GM23338 (cell line): ENCODE measurements around the gene GPHN. TPM values are rescaled to one million over a fixed set of nuclear protein-coding genes. Genes with fewer than 3 reads are reported as not detected.

Source experiments
- ATAC-seq: fragments of 200-7000 bp; cut with Tn5 transposase; 3 replicates; pipeline ENCODE4 v1.9.1; 2020
- DNase-seq: peaks from one replicate; pipeline ENCODE4 v3.0.0-alpha.2; 2015; ENCODE audit warnings: low spot score
- H2AFZ ChIP-seq: fragments of 200-600 bp; sonication (generic); 2 replicates; pipeline ENCODE4 v1.8.0; 2016; ENCODE audit warnings: antibody characterized with exemption, mild to moderate bottlenecking, moderate library complexity
- H3F3A ChIP-seq: fragments of 200-600 bp; sonication (generic); replicated peaks from 2 replicates; pipeline ENCODE4 v1.8.0; 2017; ENCODE audit warnings: antibody characterized with exemption, mixed run types, low read depth
- H3K27ac ChIP-seq: fragments of 200-600 bp; sonication (generic); 2 replicates; pipeline ENCODE4 v1.6.1; 2016; ENCODE audit warnings: low read depth
- H3K27me3 ChIP-seq: fragments of 200-600 bp; sonication (generic); 2 replicates; pipeline ENCODE4 v1.8.0; 2016; ENCODE audit warnings: mild to moderate bottlenecking, mixed run types, moderate library complexity; ENCODE audit not compliant: insufficient read depth
- H3K36me3 ChIP-seq: fragments of 200-600 bp; sonication (generic); 2 replicates; pipeline ENCODE4 v1.8.0; 2016; ENCODE audit warnings: mild to moderate bottlenecking; ENCODE audit not compliant: insufficient read depth
- H3K4me1 ChIP-seq: fragments of 200-600 bp; sonication (generic); 2 replicates; pipeline ENCODE4 v1.8.0; 2016; ENCODE audit warnings: mild to moderate bottlenecking, moderate library complexity; ENCODE audit not compliant: insufficient read depth
- H3K4me2 ChIP-seq: fragments of 200-600 bp; sonication (generic); 2 replicates; pipeline ENCODE4 v1.7.1; 2017; ENCODE audit warnings: mixed run types
- H3K4me3 ChIP-seq: fragments of 200-600 bp; sonication (generic); 2 replicates; pipeline ENCODE4 v1.6.1; 2016; ENCODE audit warnings: mixed run types
- H3K79me2 ChIP-seq: fragments of 200-600 bp; sonication (generic); replicated peaks from 2 replicates; pipeline ENCODE4 v1.8.0; 2017; ENCODE audit warnings: mild to moderate bottlenecking; ENCODE audit not compliant: insufficient read depth
- H3K9me2 ChIP-seq: fragments of 200-600 bp; sonication (generic); 2 replicates; pipeline ENCODE4 v1.8.0; 2017; ENCODE audit not compliant: insufficient read depth
- H4K20me1 ChIP-seq: fragments of 200-600 bp; sonication (generic); replicated peaks from 2 replicates; pipeline ENCODE4 v1.8.0; 2017; ENCODE audit warnings: mild to moderate bottlenecking; ENCODE audit not compliant: insufficient read depth
- H3K27ac Mint-ChIP-seq: 2 replicates; pipeline ENCODE4 v1.8.0; 2020; ENCODE audit warnings: inconsistent platforms, mild to moderate bottlenecking, moderate library complexity, mixed read lengths
- H3K27me3 Mint-ChIP-seq: 3 replicates; pipeline ENCODE4 v1.8.0; 2022; ENCODE audit warnings: low read depth, mild to moderate bottlenecking, moderate library complexity, mixed read lengths, inconsistent platforms; ENCODE audit not compliant: insufficient read depth, poor library complexity
- H3K36me3 Mint-ChIP-seq: 3 replicates; pipeline ENCODE4 v1.8.0; 2021; ENCODE audit warnings: low read depth, mild to moderate bottlenecking, inconsistent platforms, moderate library complexity, mixed read lengths
- H3K4me1 Mint-ChIP-seq: 3 replicates; pipeline ENCODE4 v1.8.0; 2020; ENCODE audit warnings: mild to moderate bottlenecking, inconsistent platforms, mixed read lengths
- H3K4me3 Mint-ChIP-seq: 3 replicates; pipeline ENCODE4 v1.8.0; 2021; ENCODE audit warnings: moderate library complexity, mild to moderate bottlenecking, inconsistent platforms, mixed read lengths
- H3K9me3 Mint-ChIP-seq: 3 replicates; pipeline ENCODE4 v1.8.0; 2020; ENCODE audit warnings: moderate library complexity, mild to moderate bottlenecking, inconsistent platforms, mixed read lengths
- CREB1 ChIP-seq: fragments of 250-450 bp; sonication (Bioruptor Pico); IDR thresholded peaks from 2 replicates; pipeline ENCODE4 v1.5.0; 2020; ENCODE audit warnings: low read depth, mild to moderate bottlenecking, moderate library complexity
- EZH2 ChIP-seq: fragments of 200-600 bp; sonication (generic); IDR thresholded peaks from one replicate; pipeline ENCODE4 v1.8.0; 2017; ENCODE audit warnings: antibody characterized with exemption, mild to moderate bottlenecking, low read depth; ENCODE audit not compliant: unreplicated experiment
- EZH2phosphoT487 ChIP-seq: fragments of 200-600 bp; sonication (generic); IDR thresholded peaks from one replicate; pipeline ENCODE4 v1.8.1; 2018; ENCODE audit warnings: antibody characterized with exemption; ENCODE audit not compliant: unreplicated experiment
- JUNB ChIP-seq: IDR thresholded peaks from one replicate; pipeline ENCODE4 v1.6.1; 2016; ENCODE audit warnings: antibody characterized with exemption; ENCODE audit not compliant: unreplicated experiment
- NANOG ChIP-seq: IDR thresholded peaks from 2 replicates; pipeline ENCODE4 v1.6.1; 2016; ENCODE audit warnings: antibody characterized with exemption, borderline replicate concordance
- POLR2AphosphoS5 ChIP-seq: IDR thresholded peaks from 2 replicates; pipeline ENCODE4 v1.6.1; 2016; ENCODE audit warnings: antibody characterized with exemption, low read depth
- STAT1 ChIP-seq: IDR thresholded peaks from one replicate; pipeline ENCODE4 v1.6.1; 2016; ENCODE audit warnings: antibody characterized with exemption; ENCODE audit not compliant: unreplicated experiment
- ZNF114 ChIP-seq: fragments of 250-450 bp; sonication (Bioruptor Pico); IDR thresholded peaks from 2 replicates; pipeline ENCODE4 v1.5.0; 2020; ENCODE audit warnings: mild to moderate bottlenecking, moderate library complexity
- ZNF331 ChIP-seq: fragments of 250-450 bp; sonication (Bioruptor Pico); IDR thresholded peaks from 2 replicates; pipeline ENCODE4 v1.5.0; 2020; ENCODE audit warnings: low read depth, mild to moderate bottlenecking, moderate library complexity
- polyA plus RNA-seq: library from polyadenylated mRNA; unstranded; fragments of >200 nt; fragmentation: Nextera tagmentation; extraction: Ambion mirVana; gene quantifications from 2 replicates; pipeline ENCODE4 v1.2.1, GENCODE V29; 2016
- total RNA-seq: library from RNA; depleted of rRNA; stranded (reverse); fragments of >200 nt; shearing (Covaris generic); gene quantifications from 2 replicates; pipeline ENCODE4 v1.2.3, GENCODE V29; 2014
- TF ChIP-seq, protein P1 (sequence below): IDR thresholded peaks from 2 replicates; pipeline ENCODE4 v1.6.1; 2016; ENCODE audit warnings: antibody characterized with exemption
- TF ChIP-seq, protein P2 (sequence below): fragments of 250-450 bp; sonication (Bioruptor Pico); IDR thresholded peaks from 2 replicates; pipeline ENCODE4 v1.5.0; 2020; ENCODE audit warnings: mild to moderate bottlenecking, moderate library complexity
- TF ChIP-seq, protein P3 (sequence below): IDR thresholded peaks from one replicate; pipeline ENCODE4 v1.6.1; 2018; ENCODE audit warnings: antibody characterized with exemption; ENCODE audit not compliant: unreplicated experiment
- TF ChIP-seq, protein P4 (sequence below), 2 experiments: fragments of 200-600 bp in 1 of 2; sonication (generic) in 1 of 2; conservative IDR thresholded peaks; 2 replicates each; pipeline versions ENCODE4 v1.5.1 to v1.6.1; 2016 to 2017; ENCODE audit warnings: antibody characterized with exemption in 2 of 2, low read depth in 2 of 2, mild to moderate bottlenecking in 2 of 2, moderate library complexity in 1 of 2

GPHN gene
- total and polyA plus RNA-seq, 2 experiments from 2014 or later = 17.6 to 20.6 TPM

DNA sequence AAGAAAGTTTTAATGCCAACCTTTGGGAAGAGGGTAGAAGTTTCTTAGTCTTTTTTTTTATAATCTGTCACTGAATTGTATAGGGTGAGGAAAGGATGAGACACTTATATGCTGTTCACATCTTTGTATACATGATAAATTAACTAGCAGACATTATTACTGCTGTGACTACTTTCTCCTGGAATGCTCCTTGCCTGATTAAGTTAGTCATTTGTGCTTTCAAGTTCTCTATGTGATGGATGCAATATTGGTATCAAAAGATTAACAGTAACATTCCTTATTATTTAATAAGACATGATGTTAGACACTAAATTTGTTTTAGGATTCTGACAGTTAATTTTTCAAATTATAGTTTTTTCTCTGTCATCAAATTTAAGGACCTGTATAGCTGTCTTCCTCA lies 457.9 kb downstream of the GPHN start:
- Histone ChIP-seq H3K79me2 (no peaks in the 10 kb centered on the region), H3K4me1 (no peaks in the 10 kb centered on the region), H4K20me1 (no peaks in the 10 kb centered on the region), H3F3A (no peaks in the 10 kb centered on the region), H2AFZ (no peak overlapping the region), H3K27ac (no peak overlapping the region), H3K27me3 (no peaks in the 10 kb centered on the region), H3K4me2 (no peak overlapping the region), H3K36me3 (no peaks in the 10 kb centered on the region), H3K9me2 (no peaks in the 10 kb centered on the region), H3K4me3 (no peak overlapping the region)
- ATAC-seq (no peak), DNase-seq (no peak)
- Mint-ChIP-seq H3K4me1 (no peaks in the 10 kb centered on the region), H3K9me3 (no peaks in the 10 kb centered on the region), H3K27me3 (no peaks in the 10 kb centered on the region), H3K4me3 (no peak overlapping the region), H3K36me3 (no peaks in the 10 kb centered on the region), H3K27ac (no peak overlapping the region)
- no peak for TF ChIP-seq ZNF114 (CRISPR knock-in tag)
- no peak for TF ChIP-seq JUNB
- no peak for TF ChIP-seq POLR2AphosphoS5
- TF ChIP-seq, protein P1, sequence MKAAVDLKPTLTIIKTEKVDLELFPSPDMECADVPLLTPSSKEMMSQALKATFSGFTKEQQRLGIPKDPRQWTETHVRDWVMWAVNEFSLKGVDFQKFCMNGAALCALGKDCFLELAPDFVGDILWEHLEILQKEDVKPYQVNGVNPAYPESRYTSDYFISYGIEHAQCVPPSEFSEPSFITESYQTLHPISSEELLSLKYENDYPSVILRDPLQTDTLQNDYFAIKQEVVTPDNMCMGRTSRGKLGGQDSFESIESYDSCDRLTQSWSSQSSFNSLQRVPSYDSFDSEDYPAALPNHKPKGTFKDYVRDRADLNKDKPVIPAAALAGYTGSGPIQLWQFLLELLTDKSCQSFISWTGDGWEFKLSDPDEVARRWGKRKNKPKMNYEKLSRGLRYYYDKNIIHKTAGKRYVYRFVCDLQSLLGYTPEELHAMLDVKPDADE = no peak
- TF ChIP-seq EZH2 = no peak
- TF ChIP-seq, protein P2, sequence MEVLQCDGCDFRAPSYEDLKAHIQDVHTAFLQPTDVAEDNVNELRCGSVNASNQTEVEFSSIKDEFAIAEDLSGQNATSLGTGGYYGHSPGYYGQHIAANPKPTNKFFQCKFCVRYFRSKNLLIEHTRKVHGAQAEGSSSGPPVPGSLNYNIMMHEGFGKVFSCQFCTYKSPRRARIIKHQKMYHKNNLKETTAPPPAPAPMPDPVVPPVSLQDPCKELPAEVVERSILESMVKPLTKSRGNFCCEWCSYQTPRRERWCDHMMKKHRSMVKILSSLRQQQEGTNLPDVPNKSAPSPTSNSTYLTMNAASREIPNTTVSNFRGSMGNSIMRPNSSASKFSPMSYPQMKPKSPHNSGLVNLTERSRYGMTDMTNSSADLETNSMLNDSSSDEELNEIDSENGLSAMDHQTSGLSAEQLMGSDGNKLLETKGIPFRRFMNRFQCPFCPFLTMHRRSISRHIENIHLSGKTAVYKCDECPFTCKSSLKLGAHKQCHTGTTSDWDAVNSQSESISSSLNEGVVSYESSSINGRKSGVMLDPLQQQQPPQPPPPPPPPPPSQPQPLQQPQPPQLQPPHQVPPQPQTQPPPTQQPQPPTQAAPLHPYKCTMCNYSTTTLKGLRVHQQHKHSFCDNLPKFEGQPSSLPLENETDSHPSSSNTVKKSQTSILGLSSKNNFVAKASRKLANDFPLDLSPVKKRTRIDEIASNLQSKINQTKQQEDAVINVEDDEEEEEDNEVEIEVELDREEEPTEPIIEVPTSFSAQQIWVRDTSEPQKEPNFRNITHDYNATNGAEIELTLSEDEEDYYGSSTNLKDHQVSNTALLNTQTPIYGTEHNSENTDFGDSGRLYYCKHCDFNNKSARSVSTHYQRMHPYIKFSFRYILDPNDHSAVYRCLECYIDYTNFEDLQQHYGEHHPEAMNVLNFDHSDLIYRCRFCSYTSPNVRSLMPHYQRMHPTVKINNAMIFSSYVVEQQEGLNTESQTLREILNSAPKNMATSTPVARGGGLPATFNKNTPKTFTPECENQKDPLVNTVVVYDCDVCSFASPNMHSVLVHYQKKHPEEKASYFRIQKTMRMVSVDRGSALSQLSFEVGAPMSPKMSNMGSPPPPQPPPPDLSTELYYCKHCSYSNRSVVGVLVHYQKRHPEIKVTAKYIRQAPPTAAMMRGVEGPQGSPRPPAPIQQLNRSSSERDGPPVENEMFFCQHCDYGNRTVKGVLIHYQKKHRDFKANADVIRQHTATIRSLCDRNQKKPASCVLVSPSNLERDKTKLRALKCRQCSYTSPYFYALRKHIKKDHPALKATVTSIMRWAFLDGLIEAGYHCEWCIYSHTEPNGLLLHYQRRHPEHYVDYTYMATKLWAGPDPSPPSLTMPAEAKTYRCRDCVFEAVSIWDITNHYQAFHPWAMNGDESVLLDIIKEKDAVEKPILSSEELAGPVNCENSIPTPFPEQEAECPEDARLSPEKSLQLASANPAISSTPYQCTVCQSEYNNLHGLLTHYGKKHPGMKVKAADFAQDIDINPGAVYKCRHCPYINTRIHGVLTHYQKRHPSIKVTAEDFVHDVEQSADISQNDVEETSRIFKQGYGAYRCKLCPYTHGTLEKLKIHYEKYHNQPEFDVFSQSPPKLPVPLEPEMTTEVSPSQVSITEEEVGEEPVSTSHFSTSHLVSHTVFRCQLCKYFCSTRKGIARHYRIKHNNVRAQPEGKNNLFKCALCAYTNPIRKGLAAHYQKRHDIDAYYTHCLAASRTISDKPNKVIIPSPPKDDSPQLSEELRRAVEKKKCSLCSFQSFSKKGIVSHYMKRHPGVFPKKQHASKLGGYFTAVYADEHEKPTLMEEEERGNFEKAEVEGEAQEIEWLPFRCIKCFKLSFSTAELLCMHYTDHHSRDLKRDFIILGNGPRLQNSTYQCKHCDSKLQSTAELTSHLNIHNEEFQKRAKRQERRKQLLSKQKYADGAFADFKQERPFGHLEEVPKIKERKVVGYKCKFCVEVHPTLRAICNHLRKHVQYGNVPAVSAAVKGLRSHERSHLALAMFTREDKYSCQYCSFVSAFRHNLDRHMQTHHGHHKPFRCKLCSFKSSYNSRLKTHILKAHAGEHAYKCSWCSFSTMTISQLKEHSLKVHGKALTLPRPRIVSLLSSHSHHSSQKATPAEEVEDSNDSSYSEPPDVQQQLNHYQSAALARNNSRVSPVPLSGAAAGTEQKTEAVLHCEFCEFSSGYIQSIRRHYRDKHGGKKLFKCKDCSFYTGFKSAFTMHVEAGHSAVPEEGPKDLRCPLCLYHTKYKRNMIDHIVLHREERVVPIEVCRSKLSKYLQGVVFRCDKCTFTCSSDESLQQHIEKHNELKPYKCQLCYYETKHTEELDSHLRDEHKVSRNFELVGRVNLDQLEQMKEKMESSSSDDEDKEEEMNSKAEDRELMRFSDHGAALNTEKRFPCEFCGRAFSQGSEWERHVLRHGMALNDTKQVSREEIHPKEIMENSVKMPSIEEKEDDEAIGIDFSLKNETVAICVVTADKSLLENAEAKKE = no peak
- no peak for TF ChIP-seq CREB1 (CRISPR knock-in tag)
- no peak for TF ChIP-seq ZNF331 (CRISPR knock-in tag)
- TF ChIP-seq EZH2phosphoT487 = no peak
- TF ChIP-seq, protein P3, sequence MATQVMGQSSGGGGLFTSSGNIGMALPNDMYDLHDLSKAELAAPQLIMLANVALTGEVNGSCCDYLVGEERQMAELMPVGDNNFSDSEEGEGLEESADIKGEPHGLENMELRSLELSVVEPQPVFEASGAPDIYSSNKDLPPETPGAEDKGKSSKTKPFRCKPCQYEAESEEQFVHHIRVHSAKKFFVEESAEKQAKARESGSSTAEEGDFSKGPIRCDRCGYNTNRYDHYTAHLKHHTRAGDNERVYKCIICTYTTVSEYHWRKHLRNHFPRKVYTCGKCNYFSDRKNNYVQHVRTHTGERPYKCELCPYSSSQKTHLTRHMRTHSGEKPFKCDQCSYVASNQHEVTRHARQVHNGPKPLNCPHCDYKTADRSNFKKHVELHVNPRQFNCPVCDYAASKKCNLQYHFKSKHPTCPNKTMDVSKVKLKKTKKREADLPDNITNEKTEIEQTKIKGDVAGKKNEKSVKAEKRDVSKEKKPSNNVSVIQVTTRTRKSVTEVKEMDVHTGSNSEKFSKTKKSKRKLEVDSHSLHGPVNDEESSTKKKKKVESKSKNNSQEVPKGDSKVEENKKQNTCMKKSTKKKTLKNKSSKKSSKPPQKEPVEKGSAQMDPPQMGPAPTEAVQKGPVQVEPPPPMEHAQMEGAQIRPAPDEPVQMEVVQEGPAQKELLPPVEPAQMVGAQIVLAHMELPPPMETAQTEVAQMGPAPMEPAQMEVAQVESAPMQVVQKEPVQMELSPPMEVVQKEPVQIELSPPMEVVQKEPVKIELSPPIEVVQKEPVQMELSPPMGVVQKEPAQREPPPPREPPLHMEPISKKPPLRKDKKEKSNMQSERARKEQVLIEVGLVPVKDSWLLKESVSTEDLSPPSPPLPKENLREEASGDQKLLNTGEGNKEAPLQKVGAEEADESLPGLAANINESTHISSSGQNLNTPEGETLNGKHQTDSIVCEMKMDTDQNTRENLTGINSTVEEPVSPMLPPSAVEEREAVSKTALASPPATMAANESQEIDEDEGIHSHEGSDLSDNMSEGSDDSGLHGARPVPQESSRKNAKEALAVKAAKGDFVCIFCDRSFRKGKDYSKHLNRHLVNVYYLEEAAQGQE = no peak
- TF ChIP-seq NANOG = no peak
- TF ChIP-seq, protein P4, sequence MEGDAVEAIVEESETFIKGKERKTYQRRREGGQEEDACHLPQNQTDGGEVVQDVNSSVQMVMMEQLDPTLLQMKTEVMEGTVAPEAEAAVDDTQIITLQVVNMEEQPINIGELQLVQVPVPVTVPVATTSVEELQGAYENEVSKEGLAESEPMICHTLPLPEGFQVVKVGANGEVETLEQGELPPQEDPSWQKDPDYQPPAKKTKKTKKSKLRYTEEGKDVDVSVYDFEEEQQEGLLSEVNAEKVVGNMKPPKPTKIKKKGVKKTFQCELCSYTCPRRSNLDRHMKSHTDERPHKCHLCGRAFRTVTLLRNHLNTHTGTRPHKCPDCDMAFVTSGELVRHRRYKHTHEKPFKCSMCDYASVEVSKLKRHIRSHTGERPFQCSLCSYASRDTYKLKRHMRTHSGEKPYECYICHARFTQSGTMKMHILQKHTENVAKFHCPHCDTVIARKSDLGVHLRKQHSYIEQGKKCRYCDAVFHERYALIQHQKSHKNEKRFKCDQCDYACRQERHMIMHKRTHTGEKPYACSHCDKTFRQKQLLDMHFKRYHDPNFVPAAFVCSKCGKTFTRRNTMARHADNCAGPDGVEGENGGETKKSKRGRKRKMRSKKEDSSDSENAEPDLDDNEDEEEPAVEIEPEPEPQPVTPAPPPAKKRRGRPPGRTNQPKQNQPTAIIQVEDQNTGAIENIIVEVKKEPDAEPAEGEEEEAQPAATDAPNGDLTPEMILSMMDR (conservative IDR thresholded peaks at IDR 0.05; ENCODE audit: low read depth in 2 of 2) = no peak
- TF ChIP-seq STAT1 = no peak
